GM21786 (cell line): Measurements from ENCODE around the gene NELL1.
"Not testable (repeated sequence)": the region's sequence is repeated elsewhere in the genome, so short reads cannot be mapped to it uniquely, and the experiment has no call there.

ENCODE experiments used
- ATAC-seq: cut with Tn5 transposase; IDR thresholded peaks from one replicate; pipeline ENCODE4 v1.9.1; 2021; ENCODE audit not compliant: unreplicated experiment

Gene NELL1

GRCh38 chr11:21180182-21180581 is 510.8 kb downstream of the NELL1 start:
- no peak for ATAC-seq

GRCh38 chr11:21185959-21186358 is 516.6 kb downstream of the NELL1 start:
- ATAC-seq = no peak

GRCh38 chr11:21190181-21190580 is 520.8 kb downstream of the NELL1 start:
- ATAC-seq = no peak

GRCh38 chr11:21195995-21196394 is 526.6 kb downstream of the NELL1 start:
- no peak for ATAC-seq

- no peak for ATAC-seq
These were observed 529.1 kb downstream of the NELL1 start for GRCh38 chr11:21198498-21198897.

GRCh38 chr11:21205205-21205604 is 535.8 kb downstream of the NELL1 start:
- ATAC-seq = no peak

GRCh38 chr11:21225860-21226259 is 556.5 kb downstream of the NELL1 start:
- no peak for ATAC-seq

- no peak for ATAC-seq
These were observed 559.8 kb downstream of the NELL1 start for GRCh38 chr11:21229224-21229623.

- no peak for ATAC-seq
These were observed 580.8 kb downstream of the NELL1 start for GRCh38 chr11:21250196-21250595.

- no peak for ATAC-seq
These were observed 584.7 kb downstream of the NELL1 start for GRCh38 chr11:21254055-21254454.

- ATAC-seq = no peak
These were observed 585.4 kb downstream of the NELL1 start for GRCh38 chr11:21254790-21255189.

GRCh38 chr11:21257461-21257860 is 588.1 kb downstream of the NELL1 start:
- no peak for ATAC-seq

- ATAC-seq = no peak
These were observed 589.0 kb downstream of the NELL1 start for GRCh38 chr11:21258414-21258813.

- ATAC-seq = no peak
These were observed 590.7 kb downstream of the NELL1 start for GRCh38 chr11:21260101-21260500.

- no peak for ATAC-seq
These were observed 593.6 kb downstream of the NELL1 start for GRCh38 chr11:21262992-21263391.

- ATAC-seq = no peak
These were observed 594.7 kb downstream of the NELL1 start for GRCh38 chr11:21264125-21264524.

GRCh38 chr11:21268036-21268435 is 598.6 kb downstream of the NELL1 start:
- no peak for ATAC-seq

- not testable (repeated sequence) for ATAC-seq
These were observed 602.8 kb downstream of the NELL1 start for GRCh38 chr11:21272139-21272538.

GRCh38 chr11:21278840-21279239 is 609.5 kb downstream of the NELL1 start:
- no peak for ATAC-seq

- no peak for ATAC-seq
These were observed 615.7 kb downstream of the NELL1 start for GRCh38 chr11:21285104-21285503.

- ATAC-seq = no peak
These were observed 620.3 kb downstream of the NELL1 start for GRCh38 chr11:21289686-21290085.

- ATAC-seq = no peak
These were observed 626.1 kb downstream of the NELL1 start for GRCh38 chr11:21295508-21295907.

- ATAC-seq = no peak
These were observed 632.6 kb downstream of the NELL1 start for GRCh38 chr11:21301981-21302380.
